Upper lobe of left lung (tissue), 6 donors: ENCODE measurements around the gene GAK. TPM values are rescaled to one million over a fixed set of nuclear protein-coding genes. Genes with fewer than 3 reads are reported as not detected.

Source experiments
- ATAC-seq, 2 donors: fragments of 200-7000 bp; cut with Tn5 transposase; one replicate each; pipeline ENCODE4 v1.9.1; 2022; ENCODE audit warnings: mild to moderate bottlenecking in 2 of 2, moderate library complexity in 2 of 2; ENCODE audit not compliant: low FRiP score in 2 of 2
- DNase-seq, 2 donors: peaks; one replicate each; pipeline ENCODE4 v3.0.0-alpha.2; 2019 to 2020
- H3K27ac ChIP-seq, 4 donors: fragments of 200-600 bp; sonication (generic); one replicate each; pipeline ENCODE4 v1.5.1; 2016 to 2019
- H3K27me3 ChIP-seq, 4 donors: fragments of 200-600 bp; sonication (generic); one replicate each; pipeline ENCODE4 v1.5.1; 2017 to 2019
- H3K36me3 ChIP-seq, 4 donors: fragments of 200-600 bp; sonication (generic); one replicate each; pipeline ENCODE4 v1.5.1; 2016 to 2019
- H3K4me1 ChIP-seq, 4 donors: fragments of 200-600 bp; sonication (generic); one replicate each; pipeline ENCODE4 v1.5.1; 2018 to 2019
- H3K4me3 ChIP-seq, 4 donors: fragments of 200-600 bp; sonication (generic); one replicate each; pipeline ENCODE4 v1.5.1; 2017 to 2019; ENCODE audit warnings: mild to moderate bottlenecking in 2 of 4, moderate library complexity in 1 of 4
- H3K9me3 ChIP-seq, 4 donors: fragments of 200-600 bp; sonication (generic); one replicate each; pipeline ENCODE4 v1.5.1; 2018 to 2019
- CTCF ChIP-seq, 6 experiments: fragments of 450-650 bp in 4 of 6; fragments of 200-600 bp in 2 of 6; sonication (generic) in 2 of 6; IDR thresholded peaks; one replicate each; pipeline ENCODE4 v1.5.1; 2016 to 2019; ENCODE audit warnings: antibody characterized with exemption in 6 of 6
- EP300 ChIP-seq, 4 donors: sonication (generic); formaldehyde crosslinking; IDR thresholded peaks; one replicate each; pipeline ENCODE4 v1.5.1; 2017; ENCODE audit warnings: antibody characterized with exemption in 4 of 4, control low read depth in 2 of 4
- POLR2A ChIP-seq, 4 donors: fragments of 450-650 bp; IDR thresholded peaks; one replicate each; pipeline ENCODE4 v1.5.1; 2016 to 2017; ENCODE audit warnings: antibody characterized with exemption in 4 of 4, mild to moderate bottlenecking in 2 of 4
- POLR2AphosphoS5 ChIP-seq, 2 donors: sonication (generic); formaldehyde crosslinking; IDR thresholded peaks; one replicate each; pipeline ENCODE4 v1.5.1; 2017; ENCODE audit warnings: antibody characterized with exemption in 2 of 2
- WGBS, 2 donors: methylation state at CpG; one replicate each; pipeline ENCODE4 v1.1.5; 2017 to 2018; 5-methylcytosine and 5-hydroxymethylcytosine counted together
- total RNA-seq, 6 donors: library from RNA; depleted of rRNA in 4 of 6; stranded (reverse); fragments of >200 nt in 4 of 6; gene quantifications; one replicate each; pipeline versions ENCODE4 v1.1.0 to v1.2.1, GENCODE V29; 2016 to 2021
- donor health status: DM: no; HTN: no; CAD: no; lungs with moderate emphysema.
- donor health status: DM: no; HTN: yes; CAD: no; lungs with severe emphysema.

Gene GAK
- total RNA-seq, 6 donors from 2014 or later, result 116 to 380 (median 154) TPM

- ATAC-seq, result no peak
- Histone ChIP-seq H3K4me3 (no peak overlapping the region), H3K9me3 (no peaks in the 10 kb centered on the region), H3K27me3 (no peaks in the 10 kb centered on the region), H3K27ac (no peak overlapping the region), H3K36me3 (peaks cover 0 to 80% (median 43%) of the 10 kb centered on the region in 4 donors), H3K4me1 (no peaks in the 10 kb centered on the region)
- DNase-seq, result peak in 1 of 2 donors; percentile 36
- TF ChIP-seq POLR2AphosphoS5 (IDR thresholded peaks at IDR 0.05) (no peak), CTCF (IDR thresholded peaks at IDR 0.05) (no peak), POLR2A (IDR thresholded peaks at IDR 0.05) (no peak), EP300 (IDR thresholded peaks at IDR 0.05) (no peak)
- 80 to 84% methylated on average over 11 of the region's 12 CpGs for WGBS, 2 donors
Observed at GRCh38 chr4:955931-956381, 23.8 kb upstream of the GAK start.

- no peak for ATAC-seq
- Histone ChIP-seq H3K4me1 (no peaks in the 10 kb centered on the region), H3K36me3 (peaks cover 0 to 74% (median 40%) of the 10 kb centered on the region in 4 donors), H3K27ac (no peak overlapping the region), H3K4me3 (no peak overlapping the region), H3K9me3 (no peaks in the 10 kb centered on the region), H3K27me3 (no peaks in the 10 kb centered on the region)
- TF ChIP-seq EP300 (IDR thresholded peaks at IDR 0.05), result no peak
- TF ChIP-seq POLR2A (IDR thresholded peaks at IDR 0.05), result no peak
- TF ChIP-seq CTCF (IDR thresholded peaks at IDR 0.05), result no peak
- no peak for TF ChIP-seq POLR2AphosphoS5 (IDR thresholded peaks at IDR 0.05)
- peak in 1 of 2 donors; percentile 69 for DNase-seq
- 95 to 97% methylated on average over 27 to 32 of the region's 33 CpGs for WGBS, 2 donors
Observed at GRCh38 chr4:955161-955921, 23.2 kb upstream of the GAK start.

GRCh38 chr4:954211-955020, 22.3 kb upstream of the GAK start:
- Histone ChIP-seq H3K27ac (no peak overlapping the region), H3K9me3 (no peaks in the 10 kb centered on the region), H3K4me3 (no peak overlapping the region), H3K27me3 (no peaks in the 10 kb centered on the region), H3K36me3 (peaks cover 0 to 67% (median 37%) of the 10 kb centered on the region in 4 donors), H3K4me1 (no peaks in the 10 kb centered on the region)
- TF ChIP-seq EP300 (IDR thresholded peaks at IDR 0.05) (no peak), POLR2AphosphoS5 (IDR thresholded peaks at IDR 0.05) (no peak), CTCF (IDR thresholded peaks at IDR 0.05) (no peak), POLR2A (IDR thresholded peaks at IDR 0.05) (no peak)
- ATAC-seq, result no peak
- 89 to 92% methylated on average over 17 of the region's 17 CpGs for WGBS, 2 donors
- DNase-seq, result peak in 1 of 2 donors; percentile 11

- Histone ChIP-seq H3K27me3 (no peaks in the 10 kb centered on the region), H3K9me3 (no peaks in the 10 kb centered on the region), H3K4me1 (no peaks in the 10 kb centered on the region), H3K27ac (no peak overlapping the region), H3K4me3 (no peak overlapping the region), H3K36me3 (peaks cover 0 to 61% (median 33%) of the 10 kb centered on the region in 4 donors)
- WGBS, 2 donors, result 98 to 99% methylated on average over 13 of the region's 13 CpGs
- TF ChIP-seq POLR2AphosphoS5 (IDR thresholded peaks at IDR 0.05) (no peak), POLR2A (IDR thresholded peaks at IDR 0.05) (no peak), CTCF (IDR thresholded peaks at IDR 0.05) (no peak), EP300 (IDR thresholded peaks at IDR 0.05) (no peak)
- DNase-seq (peak in 1 of 2 donors; percentile 9), ATAC-seq (no peak)
Observed at GRCh38 chr4:953574-953915, 21.4 kb upstream of the GAK start.
